HG02623 (cell line): ENCODE measurements around the gene KISS1R.
"Not testable (repeated sequence)": the region's sequence is repeated elsewhere in the genome, so short reads cannot be mapped to it uniquely, and the experiment has no call there.

ENCODE experiments used
- ATAC-seq: cut with Tn5 transposase; IDR thresholded peaks from one replicate; pipeline ENCODE4 v1.9.1; 2021; ENCODE audit warnings: moderate library complexity; ENCODE audit not compliant: unreplicated experiment

The KISS1R gene

DNA sequence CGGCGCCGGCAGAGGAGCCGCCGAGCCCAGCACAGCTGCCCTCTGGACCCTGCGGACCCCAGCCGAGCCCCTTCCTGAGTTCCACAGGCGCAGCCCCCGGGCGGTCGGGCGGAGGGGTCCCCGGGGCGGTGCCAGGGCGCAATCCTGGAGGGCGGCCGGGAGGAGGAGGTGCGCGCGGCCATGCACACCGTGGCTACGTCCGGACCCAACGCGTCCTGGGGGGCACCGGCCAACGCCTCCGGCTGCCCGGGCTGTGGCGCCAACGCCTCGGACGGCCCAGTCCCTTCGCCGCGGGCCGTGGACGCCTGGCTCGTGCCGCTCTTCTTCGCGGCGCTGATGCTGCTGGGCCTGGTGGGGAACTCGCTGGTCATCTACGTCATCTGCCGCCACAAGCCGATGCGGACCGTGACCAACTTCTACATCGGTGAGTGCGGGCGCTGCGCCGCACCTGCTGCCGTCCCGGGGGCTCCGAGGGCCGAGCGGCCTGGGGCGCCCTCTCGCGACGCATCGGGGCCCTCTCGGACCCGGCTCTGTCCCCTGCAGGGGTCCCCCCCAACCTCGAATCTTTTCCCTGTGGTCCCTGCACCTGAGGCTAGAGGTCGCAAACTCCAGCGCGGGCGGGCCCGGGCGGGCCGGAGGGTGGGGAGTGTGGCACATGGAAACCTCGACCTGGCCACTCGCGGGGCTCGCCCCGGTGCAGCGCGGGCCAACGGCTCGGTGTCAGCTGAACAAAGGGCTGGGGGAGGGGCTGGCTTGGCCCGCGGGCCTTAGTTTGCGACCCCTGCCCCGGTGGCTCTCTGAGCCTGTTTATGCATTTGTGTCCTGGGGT is at the start of gene KISS1R:
Gene KISS1R (plus strand): TSS at position 11 of the 829 bp plus-strand sequence. CDS start 170 bp downstream, at position 181.
- ATAC-seq = no peak

DNA sequence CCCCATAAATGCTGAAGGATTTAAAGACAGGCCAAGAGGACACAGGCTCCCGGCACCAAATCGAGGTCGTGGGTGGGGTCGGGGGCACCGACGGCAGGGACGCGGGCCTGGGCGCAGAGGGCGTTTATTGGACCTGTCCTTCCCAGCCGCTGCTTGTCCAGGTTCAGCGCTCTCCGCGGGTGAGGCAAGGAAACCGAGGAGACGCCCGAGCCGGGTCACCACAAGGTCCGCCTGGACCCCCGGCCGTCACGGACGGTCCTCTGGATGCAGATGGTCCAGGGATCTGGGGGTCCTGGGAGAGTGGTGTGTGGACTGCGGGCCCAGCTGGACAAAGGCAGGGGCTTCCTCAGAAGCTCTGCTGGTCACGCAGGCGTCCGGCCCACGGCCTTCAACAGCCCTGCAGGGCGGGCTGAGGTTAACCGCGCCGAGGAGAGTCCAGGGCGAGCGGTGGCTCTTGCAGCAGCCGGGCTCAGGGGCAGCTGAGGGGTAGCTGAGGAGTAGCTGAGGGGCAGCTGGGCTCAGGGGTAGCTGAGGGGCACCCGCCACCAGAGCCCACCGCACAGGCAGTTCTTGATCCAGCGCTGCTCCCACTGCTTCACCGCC is 49.2 kb upstream of the KISS1R start:
- ATAC-seq = no peak

DNA sequence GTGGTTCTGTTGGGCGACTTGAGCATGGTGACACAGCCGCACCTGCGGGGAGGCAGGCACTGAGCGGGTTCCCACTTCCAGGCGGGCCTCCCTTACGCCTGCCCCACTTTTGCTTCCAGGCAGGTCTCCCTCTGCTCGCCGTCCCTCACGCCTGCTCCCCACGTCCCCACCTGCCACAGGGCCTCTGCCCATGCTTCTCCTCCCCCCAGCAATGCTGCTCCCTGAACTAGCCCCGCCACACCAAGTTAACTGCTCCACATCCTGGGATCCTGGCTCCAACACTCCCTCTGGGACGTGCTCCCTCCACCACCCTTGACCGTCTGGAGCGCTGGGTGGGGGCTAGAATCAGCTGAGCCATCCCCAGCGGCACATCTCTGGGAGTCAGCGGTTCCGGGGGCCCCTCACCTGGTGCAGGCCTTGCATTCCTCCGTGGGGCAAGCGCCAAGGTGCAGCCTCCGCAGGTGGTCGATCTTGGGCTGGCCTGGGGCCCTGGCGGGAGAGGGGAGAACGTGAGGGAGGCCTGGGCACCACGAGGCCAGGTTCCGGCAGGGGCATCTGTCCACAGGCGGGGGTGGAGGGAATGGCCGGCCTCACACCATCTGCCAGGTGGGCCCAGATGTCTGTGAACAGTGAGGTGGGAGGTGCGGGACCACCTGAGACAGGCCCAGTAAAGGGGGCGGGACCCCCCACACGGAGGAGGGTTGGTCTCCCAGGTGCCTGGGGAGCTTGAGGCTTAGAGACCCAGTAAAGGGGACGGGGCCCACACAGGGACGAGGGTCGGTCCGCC is 48.5 kb upstream of the KISS1R start:
- ATAC-seq = no peak

DNA sequence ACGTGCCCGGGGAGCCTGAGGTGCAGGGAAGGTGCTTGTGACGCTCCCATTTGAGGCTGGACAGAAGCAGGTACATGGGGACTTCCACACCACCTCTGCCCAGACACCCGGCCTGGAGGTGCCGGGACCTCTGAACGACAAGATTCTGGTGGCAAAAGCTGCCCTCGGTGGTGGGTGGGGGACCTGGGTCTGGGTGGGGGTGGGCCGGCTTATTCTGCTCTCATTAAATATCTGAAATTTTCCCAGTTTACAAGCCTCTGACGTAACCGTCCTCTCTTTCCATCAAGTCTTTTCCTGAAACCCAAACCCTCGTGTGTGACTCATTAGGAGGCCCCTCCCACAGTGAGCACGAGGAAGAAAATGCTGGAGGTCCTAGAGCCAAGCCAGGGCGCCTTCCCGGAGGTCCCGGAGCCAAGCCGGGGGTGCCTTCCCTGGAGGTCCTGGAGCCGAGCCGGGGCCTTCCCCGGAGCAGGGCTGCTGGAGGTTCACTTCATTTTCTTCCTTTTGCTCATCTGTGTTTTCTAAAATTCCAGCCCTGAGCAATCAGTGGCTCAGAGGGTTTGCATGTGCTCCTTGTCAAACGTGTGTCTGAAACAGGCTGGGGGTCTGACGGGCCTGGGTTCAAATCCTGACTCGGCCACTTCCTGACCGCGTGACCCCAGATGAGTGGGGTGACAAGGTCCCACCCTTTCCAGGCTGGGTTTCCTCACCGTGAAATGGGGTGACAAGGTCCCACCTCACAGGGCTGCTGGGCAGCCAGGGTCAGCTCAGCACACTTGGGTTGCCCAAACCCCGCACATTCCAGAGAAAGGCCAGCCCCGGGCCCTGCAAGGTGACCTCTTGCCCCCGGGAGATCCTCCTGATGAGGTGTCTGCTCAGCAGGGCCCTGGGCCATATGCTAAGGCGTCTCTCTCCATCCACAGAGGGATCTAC is 47.6 kb upstream of the KISS1R start:
- ATAC-seq = no peak

DNA sequence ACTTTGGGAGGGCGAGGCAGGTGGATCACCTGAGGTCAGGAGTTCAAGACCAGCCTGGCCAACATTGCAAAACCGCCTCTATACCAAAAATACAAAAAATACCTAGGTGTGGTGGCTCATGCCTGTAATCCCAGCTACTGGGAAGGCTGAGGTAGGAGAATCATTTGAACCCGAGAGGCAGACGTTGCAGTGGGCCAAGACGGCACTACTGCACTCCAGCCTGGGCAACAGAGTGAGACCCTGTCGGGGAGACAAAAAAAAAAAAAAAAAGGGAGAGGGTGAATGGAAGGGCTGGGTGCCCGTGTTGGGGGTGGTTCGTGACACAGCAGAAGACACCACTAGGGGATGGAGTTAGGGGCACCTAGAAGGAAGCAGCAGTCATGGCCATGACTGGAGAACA is 46.8 kb upstream of the KISS1R start:
- no peak for ATAC-seq

DNA sequence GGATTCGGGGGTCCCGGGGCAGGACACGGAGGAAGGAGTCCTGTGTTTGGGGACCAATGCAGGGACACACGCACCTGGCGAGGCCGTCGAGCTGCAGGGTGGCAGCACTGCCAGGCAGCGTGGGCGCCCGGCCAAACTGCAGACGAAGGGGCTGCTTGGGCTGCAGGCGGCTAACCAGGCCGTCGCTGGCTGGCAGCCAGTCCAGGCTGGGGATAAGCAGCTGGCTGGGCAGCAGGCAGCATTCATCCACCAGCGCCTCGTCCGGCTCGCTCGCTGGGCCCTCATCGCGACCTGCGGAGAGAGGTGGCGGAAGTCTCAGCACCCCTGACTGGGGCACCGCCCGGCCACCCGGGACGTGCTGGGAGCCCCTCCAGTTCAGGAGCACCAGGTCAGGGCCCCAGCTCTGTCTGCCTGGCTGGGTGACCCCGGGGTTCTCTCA is 46.2 kb upstream of the KISS1R start:
- no peak for ATAC-seq

DNA sequence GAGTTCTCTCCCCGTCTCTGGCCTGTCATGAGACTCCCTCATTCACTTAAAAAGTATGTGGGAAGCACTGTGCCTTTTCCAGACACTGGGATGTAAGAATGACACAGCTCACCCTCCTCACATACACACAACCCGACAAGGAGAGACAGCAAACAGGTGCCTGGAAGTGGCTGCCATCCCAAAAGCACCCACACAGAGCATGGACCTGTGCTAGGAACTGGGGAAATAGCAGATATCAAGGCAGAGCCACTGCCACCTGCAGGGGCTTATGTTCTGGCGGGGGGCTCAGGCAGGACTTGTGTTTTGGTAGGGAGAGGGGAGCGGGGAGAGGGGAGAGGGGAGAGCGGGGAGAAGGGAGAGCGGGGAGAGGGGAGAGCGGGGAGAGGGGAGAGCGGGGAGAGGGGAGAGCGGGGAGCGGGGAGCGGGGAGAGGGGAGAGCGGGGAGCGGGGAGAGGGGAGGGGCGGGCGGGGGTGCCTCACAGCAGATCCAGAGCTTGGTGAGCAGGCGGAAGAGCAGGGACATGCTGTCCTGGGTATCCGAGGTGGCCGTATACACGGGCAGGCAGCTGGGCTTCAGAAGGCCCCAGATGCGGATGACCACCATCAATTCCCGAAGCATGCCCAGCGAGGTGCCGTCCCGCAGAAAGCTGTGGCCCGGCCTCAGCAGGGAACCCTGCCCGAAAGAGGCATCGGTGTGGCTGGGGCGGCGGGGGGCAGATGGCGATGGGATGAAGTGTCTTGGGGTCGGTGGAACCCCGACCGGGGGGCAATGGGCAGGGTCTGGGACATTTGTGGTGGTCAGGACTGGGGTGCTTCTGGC is 45.5 kb upstream of the KISS1R start:
- ATAC-seq = no peak

DNA sequence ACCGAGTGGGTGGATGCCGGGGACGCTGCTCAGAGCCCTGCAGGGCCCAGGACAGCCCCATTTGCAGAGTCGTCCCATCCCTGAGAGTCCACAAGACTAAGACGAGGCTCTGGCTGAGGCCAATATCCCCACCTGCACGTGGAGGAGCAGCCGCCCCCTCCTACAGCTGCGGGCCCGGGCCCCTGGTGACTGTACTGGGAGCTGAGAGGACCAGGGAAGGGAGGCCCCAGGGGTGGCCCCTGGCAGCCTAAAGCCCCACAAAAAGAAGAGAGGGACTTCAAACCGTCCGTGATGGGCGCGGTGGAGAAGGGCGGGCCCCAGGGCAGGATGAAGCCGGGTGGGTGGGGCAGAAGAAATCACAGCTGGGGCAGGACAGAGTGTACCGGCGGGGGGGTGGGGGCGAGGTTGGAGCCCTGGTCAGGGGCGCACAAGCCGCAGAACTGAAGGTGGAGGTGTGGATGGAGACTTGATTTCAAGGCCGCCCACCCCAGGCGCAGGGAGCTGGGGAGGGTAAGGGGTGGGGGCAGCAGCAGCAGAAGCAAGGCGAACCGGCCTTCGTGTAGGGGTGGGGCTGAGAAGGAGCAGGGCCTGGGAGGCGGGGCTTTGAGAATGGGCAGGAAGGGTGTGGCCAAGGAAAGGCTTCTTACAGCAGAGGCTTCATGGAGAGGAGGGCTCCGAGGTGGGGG is 44.7 kb upstream of the KISS1R start:
- ATAC-seq = no peak

DNA sequence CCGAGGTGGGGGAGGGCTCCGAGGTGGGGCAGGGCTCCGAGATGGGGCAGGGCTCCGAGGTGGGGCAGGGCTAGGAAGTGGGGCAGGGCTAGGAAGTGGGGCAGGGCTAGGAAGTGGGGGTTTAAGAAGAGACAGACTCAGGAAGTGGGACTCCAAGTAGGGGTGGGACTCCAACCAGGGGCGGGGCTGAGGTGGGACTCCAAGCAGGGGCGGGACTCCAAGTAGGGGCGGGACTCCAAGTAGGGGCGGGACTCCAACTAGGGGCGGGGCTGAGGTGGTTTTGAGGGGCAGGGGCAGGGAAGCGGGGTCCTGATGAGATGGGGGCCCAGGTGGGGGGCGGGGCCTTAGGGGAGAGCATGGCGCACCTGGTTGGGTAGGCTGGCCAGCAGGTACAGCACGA is 44.0 kb upstream of the KISS1R start:
- ATAC-seq = no peak

DNA sequence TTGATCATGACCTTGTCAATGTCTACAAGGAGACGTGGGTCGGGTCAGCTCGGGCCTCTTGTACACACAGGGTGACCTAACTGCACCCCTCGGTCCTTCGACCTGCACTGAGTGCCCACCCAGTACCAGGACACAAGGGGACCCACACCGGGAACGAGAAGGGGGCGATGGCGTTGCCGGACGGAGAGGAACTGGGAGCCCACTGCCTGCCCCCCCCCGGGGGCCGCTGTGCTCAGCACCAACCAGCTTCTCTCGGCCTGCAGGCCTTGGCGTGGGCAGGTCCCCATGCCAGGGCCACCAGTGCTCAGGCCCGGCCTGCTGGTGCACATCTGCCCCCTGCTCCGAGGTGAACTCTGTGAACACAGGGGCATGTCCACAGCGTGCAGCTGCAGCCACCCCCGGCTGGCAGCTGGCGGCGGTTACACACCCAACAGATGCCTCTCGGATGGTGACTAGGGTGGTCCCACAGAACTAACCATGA is 43.5 kb upstream of the KISS1R start:
- no peak for ATAC-seq

DNA sequence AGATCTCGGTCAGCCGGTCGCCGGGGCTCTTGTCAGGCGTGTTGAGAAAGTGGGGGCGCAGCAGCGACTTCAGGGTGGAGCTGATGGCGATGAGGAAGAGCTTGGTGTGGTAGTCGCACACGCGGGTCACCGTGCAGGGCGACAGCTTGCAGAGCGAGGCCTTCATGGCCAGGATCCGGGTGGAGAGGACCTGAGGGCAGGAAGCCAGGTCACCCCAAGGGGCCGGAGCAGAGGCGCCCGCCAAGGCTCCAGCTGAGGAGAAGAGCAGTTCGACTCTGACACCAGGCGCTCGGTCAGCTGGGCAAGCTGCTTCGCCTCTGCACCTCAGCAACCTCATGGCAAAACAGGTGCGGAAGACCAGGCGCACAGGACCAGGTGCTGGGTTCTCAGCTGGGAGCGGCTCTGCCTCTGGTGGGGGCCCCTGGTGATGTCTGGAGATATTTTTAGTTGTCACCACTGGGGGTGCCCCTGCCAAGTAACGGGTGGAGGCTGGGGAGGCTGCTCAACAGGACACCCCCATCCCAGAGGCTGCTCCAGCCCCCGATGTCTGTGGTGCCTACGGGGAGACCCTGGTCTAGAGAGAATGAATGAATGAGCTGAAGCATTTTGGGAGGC is 41.8 kb upstream of the KISS1R start:
- no peak for ATAC-seq

DNA sequence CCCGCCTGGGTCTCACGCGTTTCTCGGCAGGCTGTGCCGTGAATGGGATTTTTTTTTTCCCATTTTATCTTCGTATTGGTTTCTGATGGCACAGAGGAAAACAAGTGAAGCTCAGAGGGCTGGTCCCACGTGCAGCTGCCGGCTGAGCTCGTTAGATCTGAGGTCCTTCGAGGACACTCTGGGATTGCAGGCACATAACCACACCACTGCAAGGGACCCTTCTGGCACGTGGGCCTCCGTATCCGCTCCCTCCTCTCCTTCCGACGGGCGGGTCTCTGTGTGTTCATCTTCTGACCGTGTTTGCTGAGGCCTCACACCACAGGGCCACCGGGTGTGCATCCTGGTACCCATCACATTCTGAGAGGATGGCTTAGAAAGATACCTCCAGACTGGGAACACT is 41.0 kb upstream of the KISS1R start:
- ATAC-seq = no peak

DNA sequence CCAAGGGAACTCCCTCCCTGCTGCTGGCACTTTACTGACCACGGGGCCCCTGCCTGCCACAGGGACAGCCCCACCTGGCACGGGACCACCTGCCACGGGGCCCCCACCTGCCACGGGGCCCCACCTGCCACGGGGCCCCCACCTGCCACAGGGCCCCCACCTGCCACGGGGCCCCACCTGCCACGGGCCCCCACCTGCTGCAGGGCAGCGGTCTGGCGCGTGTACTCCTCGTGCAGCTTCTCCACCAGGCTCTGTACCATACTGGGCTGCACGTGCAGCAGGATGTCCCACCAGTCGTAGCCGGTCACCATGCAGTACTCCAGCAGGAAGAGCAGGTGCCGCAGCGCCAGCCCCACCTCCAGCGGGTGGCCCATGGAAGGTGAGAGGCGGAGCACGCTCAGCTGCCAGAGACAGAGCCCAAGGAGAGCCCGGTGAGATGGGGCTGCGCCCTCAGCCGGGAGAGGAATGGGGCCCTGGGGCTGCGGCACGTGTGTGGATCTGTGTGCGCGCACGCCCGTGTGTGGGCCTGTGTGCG is 40.3 kb upstream of the KISS1R start:
- ATAC-seq = no peak

DNA sequence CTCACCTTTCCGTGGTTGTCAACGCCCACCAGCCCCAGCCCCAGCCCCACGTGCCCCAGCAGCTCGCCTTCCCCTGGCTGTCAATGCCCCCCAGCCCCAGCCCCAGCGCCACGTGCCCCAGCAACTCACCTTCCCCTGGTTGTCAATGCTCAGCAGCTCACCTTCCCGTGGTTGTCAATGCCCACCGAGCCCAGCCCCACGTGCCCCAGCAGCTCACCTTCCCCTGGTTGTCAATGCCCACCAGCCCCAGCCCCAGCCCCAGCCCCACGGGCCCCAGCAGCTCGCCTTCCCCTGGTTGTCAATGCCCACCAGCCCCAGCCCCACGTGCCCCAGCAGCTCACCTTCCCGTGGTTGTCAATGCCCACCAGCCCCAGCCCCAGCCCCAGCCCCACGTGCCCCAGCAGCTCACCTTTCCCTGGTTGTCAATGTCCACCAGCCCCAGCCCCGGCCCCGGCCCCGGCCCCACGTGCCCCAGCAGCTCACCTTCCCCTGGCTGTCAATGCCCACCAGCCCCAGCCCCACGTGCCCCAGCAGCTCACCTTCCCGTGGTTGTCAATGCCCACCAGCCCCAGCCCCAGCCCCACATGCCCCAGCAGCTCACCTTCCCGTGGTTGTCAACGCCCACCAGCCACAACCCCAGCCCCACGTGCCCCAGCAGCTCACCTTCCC is 39.0 kb upstream of the KISS1R start:
- not testable (repeated sequence) for ATAC-seq

DNA sequence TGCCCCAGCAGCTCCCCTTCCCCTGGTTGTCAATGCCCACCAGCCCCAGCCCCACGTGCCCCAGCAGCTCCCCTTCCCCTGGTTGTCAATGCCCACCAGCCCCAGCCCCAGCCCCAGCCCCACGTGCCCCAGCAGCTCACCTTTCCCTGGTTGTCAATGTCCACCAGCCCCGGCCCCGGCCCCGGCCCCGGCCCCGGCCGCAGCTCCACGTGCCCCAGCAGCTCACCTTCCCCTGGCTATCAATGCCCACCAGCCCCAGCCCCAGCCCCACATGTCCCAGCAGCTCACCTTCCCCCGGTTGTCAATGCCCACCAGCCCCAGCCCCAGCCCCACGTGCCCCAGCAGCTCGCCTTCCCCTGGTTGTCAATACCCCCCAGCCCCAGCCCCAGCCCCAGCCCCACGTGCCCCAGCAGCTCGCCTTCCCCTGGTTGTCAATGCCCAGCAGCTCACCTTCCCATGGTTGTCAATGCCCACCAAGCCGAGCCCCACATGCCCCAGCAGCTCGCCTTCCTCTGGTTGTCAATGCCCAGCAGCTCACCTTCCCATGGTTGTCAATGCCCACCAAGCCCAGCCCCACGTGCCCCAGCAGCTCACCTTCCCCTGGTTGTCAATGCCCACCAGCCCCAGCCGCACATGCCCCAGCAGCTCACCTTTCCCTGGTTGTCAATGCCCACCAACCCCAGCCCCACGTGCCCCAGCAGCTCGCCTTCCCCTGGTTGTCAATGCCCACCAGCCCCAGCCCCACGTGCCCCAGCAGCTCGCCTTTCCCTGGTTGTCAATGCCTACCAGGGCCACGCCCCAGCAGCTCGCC is 38.2 kb upstream of the KISS1R start:
- not testable (repeated sequence) for ATAC-seq

DNA sequence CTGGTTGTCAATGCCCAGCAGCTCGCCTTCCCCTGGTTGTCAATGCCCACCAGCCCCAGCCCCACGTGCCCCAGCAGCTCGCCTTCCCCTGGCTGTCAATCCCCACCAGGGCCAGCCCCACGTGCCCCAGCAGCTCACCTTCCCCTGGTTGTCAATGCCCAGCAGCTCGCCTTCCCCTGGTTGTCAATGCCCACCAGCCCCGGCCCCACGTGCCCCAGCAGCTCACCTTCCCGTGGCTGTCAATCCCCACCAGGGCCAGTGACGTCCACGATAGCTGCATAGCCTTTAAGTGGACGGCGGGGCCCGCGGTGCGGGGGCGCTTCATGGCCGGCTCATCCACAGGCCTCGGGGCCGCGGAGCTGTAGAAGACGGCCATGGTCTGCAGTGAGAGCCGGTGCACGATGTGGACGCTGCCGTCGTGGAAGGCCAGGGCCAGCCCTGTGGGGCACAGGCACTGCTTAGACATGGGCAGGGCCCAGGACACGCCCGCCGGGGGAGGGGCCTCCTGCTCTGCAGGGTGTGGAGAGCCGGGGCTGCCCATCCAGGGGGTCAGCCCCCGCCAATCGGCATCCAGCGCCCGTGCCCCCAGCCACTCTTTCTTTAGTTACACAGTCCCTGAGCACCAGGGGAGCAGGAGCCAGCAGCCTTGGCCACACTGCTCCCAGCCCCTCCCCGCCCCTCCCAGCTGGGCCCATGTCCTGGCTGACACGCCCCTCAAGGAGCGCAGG is 37.3 kb upstream of the KISS1R start:
- no peak for ATAC-seq
